H1 (cell line): Measurements from ENCODE around the gene KCNAB3. TPM values are rescaled to one million over a fixed set of nuclear protein-coding genes. Genes with fewer than 3 reads are reported as not detected.

ENCODE experiments used
- RNF2 ChIP-seq: fragments of 200-900, 300-1000 bp; sonication (generic); IDR thresholded peaks from 2 replicates; pipeline ENCODE4 v1.7.1; 2016; ENCODE audit warnings: borderline replicate concordance, low read depth, mild to moderate bottlenecking, antibody characterized with exemption, low read length; ENCODE audit not compliant: poor library complexity, severe bottlenecking; ENCODE audit errors: missing control alignments
- polyA plus RNA-seq, 7 experiments: library from polyadenylated mRNA; depleted of rRNA in 3 of 7; stranded (reverse) in 5 of 7; unstranded in 2 of 7; fragments of >200 nt in 5 of 7; fragments of 200-250 nt in 2 of 7; gene quantifications; 1 replicate in 5 of 7; 2 replicates in 1 of 7; 4 replicates in 1 of 7; pipeline versions ENCODE4 v1.2.1 to v1.2.3, GENCODE V29; 2011 to 2013; ENCODE audit warnings: missing spikeins in 2 of 7, mixed read lengths in 2 of 7
- total RNA-seq: library from RNA; stranded (reverse); fragmentation: NEBNext Ultra II Directional; extraction: Animal tissue kit (Norgen Biotek cat#: 25700); gene quantifications from 2 replicates; pipeline ENCODE4 v1.2.1, GENCODE V29; 2021

Gene KCNAB3
- total and polyA plus RNA-seq, 2 of the 8 experiments (the other 6 are each of a cell fraction or from before 2014, with no cell fraction given), result 1.7 to 2.4 TPM

- no peak for TF ChIP-seq RNF2
Measured at GRCh38 chr17:7959503-7960253, 30.0 kb upstream of the KCNAB3 start (continued).
